H1 (cell line): ENCODE results near the gene LPP. TPM values are rescaled to one million over a fixed set of nuclear protein-coding genes. Genes with fewer than 3 reads are reported as not detected.

ENCODE experiments used
- CBX8 ChIP-seq: fragments of 300-800, 300-1000 bp; sonication (generic); IDR thresholded peaks from 2 replicates; pipeline ENCODE4 v1.7.1; 2016; ENCODE audit warnings: low read depth, low read length, borderline replicate concordance
- CHD7 ChIP-seq: fragments of 300-600 bp; sonication (generic); IDR thresholded peaks from 2 replicates; pipeline ENCODE4 v1.7.1; 2012; ENCODE audit warnings: low read length, moderate library complexity, mild to moderate bottlenecking, inconsistent platforms; ENCODE audit not compliant: insufficient replicate concordance
- EP300 ChIP-seq, 2 experiments: IDR thresholded peaks; 1 replicate in 1 of 2; 2 replicates in 1 of 2; pipeline ENCODE4 v1.6.1; 2011 to 2012; ENCODE audit warnings: low read depth in 2 of 2, low read length in 2 of 2, mild to moderate bottlenecking in 2 of 2, borderline replicate concordance in 1 of 2, inconsistent platforms in 1 of 2, moderate library complexity in 1 of 2
- POLR2AphosphoS5 ChIP-seq: IDR thresholded peaks from 2 replicates; pipeline ENCODE4 v1.6.1; 2011; ENCODE audit warnings: low read depth, low read length
- SIX5 ChIP-seq: IDR thresholded peaks from 2 replicates; pipeline ENCODE4 v1.6.1; 2011; ENCODE audit warnings: mild to moderate bottlenecking, low read depth, low read length
- SRF ChIP-seq: IDR thresholded peaks from 2 replicates; pipeline ENCODE4 v1.6.1; 2011; ENCODE audit warnings: mild to moderate bottlenecking, low read depth, low read length, moderate library complexity
- TAF1 ChIP-seq: IDR thresholded peaks from 2 replicates; pipeline ENCODE4 v1.6.1; 2011; ENCODE audit warnings: mild to moderate bottlenecking, low read depth, low read length
- polyA plus RNA-seq, 7 experiments: library from polyadenylated mRNA; depleted of rRNA in 3 of 7; stranded (reverse) in 5 of 7; unstranded in 2 of 7; fragments of >200 nt in 5 of 7; fragments of 200-250 nt in 2 of 7; gene quantifications; 1 replicate in 5 of 7; 2 replicates in 1 of 7; 4 replicates in 1 of 7; pipeline versions ENCODE4 v1.2.1 to v1.2.3, GENCODE V29; 2011 to 2013; ENCODE audit warnings: missing spikeins in 2 of 7, mixed read lengths in 2 of 7
- total RNA-seq: library from RNA; stranded (reverse); fragmentation: NEBNext Ultra II Directional; extraction: Animal tissue kit (Norgen Biotek cat#: 25700); gene quantifications from 2 replicates; pipeline ENCODE4 v1.2.1, GENCODE V29; 2021

Gene LPP
- total and polyA plus RNA-seq, 2 of the 8 experiments (the other 6 are each of a cell fraction or from before 2014, with no cell fraction given): 10.0 to 53.3 TPM

- TF ChIP-seq CHD7 (no peak), EP300 (IDR thresholded peaks at IDR 0.05; ENCODE audit: borderline replicate concordance in 1 of 2, low read depth in 2 of 2, low read length in 2 of 2) (no peak), CBX8 (no peak), TAF1 (no peak), SRF (no peak), POLR2AphosphoS5 (no peak), SIX5 (no peak)
These were observed 334.8 kb downstream of the LPP start (continued) for GRCh38 chr3:188488801-188489200.
